HepG2 (cell line): Measurements from ENCODE around the gene FOXI3. TPM values are rescaled to one million over a fixed set of nuclear protein-coding genes. Genes with fewer than 3 reads are reported as not detected.

Source experiments
- ATAC-seq: fragments of 200-7000 bp; cut with Tn5 transposase; 3 replicates; pipeline ENCODE4 v1.9.1; 2020; ENCODE audit warnings: mild to moderate bottlenecking, moderate library complexity
- BruUV-seq: library from RNA; stranded (reverse); fragments of 400-500 nt; replicated peaks from 2 replicates; lab custom pipeline; 2021; lab: Mats Ljungman, UMichigan
- CTCF ChIA-PET: fragments of 300-600 bp; formaldehyde crosslinking; extraction: SDS; loops from one replicate; lab custom pipeline; 2021; ENCODE audit warnings: low total read pairs, inconsistent platforms, low intra/inter-chr PET ratio; lab: Yijun Ruan, JAX
- POLR2A ChIA-PET: fragments of 350-600 bp; sonication (Branson Sonifier 250); formaldehyde crosslinking; loops from one replicate; lab custom pipeline; 2020; ENCODE audit warnings: antibody characterized with exemption, inconsistent platforms; lab: Yijun Ruan, JAX
- DNase-seq: peaks from one replicate; pipeline ENCODE4 v3.0.0-alpha.2; 2015; ENCODE audit warnings: low spot score
- FAIRE-seq: peaks from 3 replicates; lab custom pipeline; 2011; peaks lifted over from hg19 to GRCh38; lab: Jason Lieb, UNC
- H2AFZ ChIP-seq: one replicate; pipeline ENCODE4 v1.6.1; 2011; ENCODE audit warnings: low read length, inconsistent platforms
- H3K27ac ChIP-seq: fragments of 300-600 bp; 3 replicates; pipeline ENCODE4 v1.8.0; 2011; ENCODE audit warnings: mixed run types, mild to moderate bottlenecking, mixed read lengths, low read length, inconsistent platforms; ENCODE audit not compliant: insufficient read depth; ENCODE audit errors: extremely low read length
- H3K27me3 ChIP-seq, 2 experiments: fragments of 200-600 bp in 1 of 2; 2 replicates in 1 of 2; 3 replicates in 1 of 2; pipeline versions ENCODE4 v1.6.0 to v1.8.0; 2011; ENCODE audit warnings: low read length in 2 of 2, mild to moderate bottlenecking in 2 of 2, moderate library complexity in 2 of 2, inconsistent platforms in 1 of 2; ENCODE audit not compliant: insufficient read depth in 2 of 2, control insufficient read depth in 1 of 2
- H3K36me3 ChIP-seq, 2 experiments: fragments of 200-600 bp in 1 of 2; replicated peaks in 1 of 2; 2 replicates in 1 of 2; 3 replicates in 1 of 2; pipeline versions ENCODE4 v1.5.1 to v1.8.0; 2011; ENCODE audit warnings: low read length in 2 of 2, inconsistent platforms in 1 of 2; ENCODE audit not compliant: insufficient read depth in 2 of 2, control insufficient read depth in 1 of 2
- H3K4me1 ChIP-seq: 2 replicates; pipeline ENCODE4 v1.5.1; 2012; ENCODE audit warnings: low read length, inconsistent platforms; ENCODE audit not compliant: insufficient read depth
- H3K4me2 ChIP-seq: 2 replicates; pipeline ENCODE4 v1.6.0; 2011; ENCODE audit warnings: low read depth, low read length, inconsistent platforms
- H3K4me3 ChIP-seq, 3 experiments: fragments of 200-600 bp in 1 of 3; sonication (generic), shearing (Covaris generic) in 1 of 3; replicated peaks in 1 of 3; 2 replicates each; pipeline ENCODE4 v1.5.1; 2011 to 2016; ENCODE audit warnings: low read length in 3 of 3, inconsistent platforms in 2 of 3, low read depth in 2 of 3, mild to moderate bottlenecking in 2 of 3, control low read depth in 1 of 3, mixed read lengths in 1 of 3; ENCODE audit not compliant: insufficient read depth in 1 of 3
- H3K79me2 ChIP-seq: one replicate; pipeline ENCODE4 v1.6.1; 2011; ENCODE audit warnings: low read length, inconsistent platforms; ENCODE audit not compliant: insufficient read depth
- H3K9ac ChIP-seq: 2 replicates; pipeline ENCODE4 v1.6.0; 2011; ENCODE audit warnings: mild to moderate bottlenecking, low read depth, low read length, inconsistent platforms; ENCODE audit not compliant: insufficient read depth
- H3K9me3 ChIP-seq: 2 replicates; pipeline ENCODE4 v1.5.1; 2012; ENCODE audit warnings: mild to moderate bottlenecking, low read length
- H4K20me1 ChIP-seq: 2 replicates; pipeline ENCODE4 v1.6.0; 2011; ENCODE audit warnings: inconsistent platforms, mild to moderate bottlenecking, low read length, moderate library complexity; ENCODE audit not compliant: insufficient read depth
- GABPA ChIP-seq, 2 experiments: IDR thresholded peaks; 2 replicates each; pipeline ENCODE4 v1.6.1; 2011 to 2016; ENCODE audit warnings: low read depth in 2 of 2, low read length in 1 of 2, missing biosample characterization in 1 of 2, missing genetic modification characterization in 1 of 2
- HOXA7 ChIP-seq: sonication (generic); formaldehyde crosslinking; IDR thresholded peaks from 2 replicates; pipeline ENCODE4 v1.8.1; 2022; ENCODE audit warnings: mild to moderate bottlenecking, missing genetic modification reagents, moderate library complexity
- MAFF ChIP-seq: IDR thresholded peaks from 2 replicates; pipeline ENCODE4 v1.6.1; 2011; ENCODE audit warnings: low read depth, low read length, improper control_type of control experiment
- NFIC ChIP-seq: IDR thresholded peaks from 2 replicates; pipeline ENCODE4 v1.6.1; 2012; ENCODE audit warnings: mild to moderate bottlenecking, low read length, inconsistent platforms
- ZMYM4 ChIP-seq: sonication (generic); formaldehyde crosslinking; IDR thresholded peaks from 2 replicates; pipeline ENCODE4 v1.8.1; 2023; ENCODE audit warnings: mild to moderate bottlenecking, missing genetic modification reagents
- ZNF256 ChIP-seq: sonication (generic); formaldehyde crosslinking; conservative IDR thresholded peaks from 2 replicates; pipeline ENCODE4 v1.4.0; 2020; ENCODE audit warnings: missing genetic modification reagents
- ZNF44 ChIP-seq: sonication (generic); formaldehyde crosslinking; IDR thresholded peaks from 2 replicates; pipeline ENCODE4 v1.5.1; 2020; ENCODE audit warnings: mild to moderate bottlenecking, missing genetic modification reagents
- ZNF781 ChIP-seq: sonication (generic); formaldehyde crosslinking; IDR thresholded peaks from 2 replicates; pipeline ENCODE4 v1.5.1; 2020; ENCODE audit warnings: borderline replicate concordance, mild to moderate bottlenecking, missing genetic modification reagents; ENCODE audit errors: not compliant biosample characterization
- WGBS: methylation state at CpG from one replicate; pipeline ENCODE4 v1.1.6; 2017; ENCODE audit warnings: low lambda C conversion rate; 5-methylcytosine and 5-hydroxymethylcytosine counted together
- in situ Hi-C: cut with HindIII; loops from 2 replicates; pipeline ENCODE4 v1.10.0; 2017; ENCODE audit warnings: low pct_unique_long_range_greater_than_20kb; ENCODE audit not compliant: extremely low pct_ligation_motif_present
- intact Hi-C: fragments of 100-400 bp; cut with micrococcal nuclease; formaldehyde crosslinking; loops from one replicate; pipeline ENCODE4 v1.10.0; 2022; ENCODE audit not compliant: unreplicated experiment
- polyA plus RNA-seq, 8 experiments: library from polyadenylated mRNA; depleted of rRNA in 3 of 8; stranded (reverse) in 7 of 8; unstranded in 1 of 8; fragments of >200 nt; fragmentation: Illumina TruSeq in 4 of 8; extraction: Trizol in 4 of 8; gene quantifications; 2 replicates each; pipeline versions ENCODE4 v1.2.1 to v1.2.3, GENCODE V29; 2011 to 2016; ENCODE audit warnings: low read depth in 4 of 8, missing spikeins in 1 of 8, mixed read lengths in 1 of 8; ENCODE audit not compliant: insufficient read depth in 1 of 8
- total RNA-seq, 5 experiments: library from RNA; depleted of rRNA; stranded (reverse); fragments of >200 nt; fragmentation: Illumina TruSeq; extraction: Trizol; gene quantifications; 2 replicates each; pipeline ENCODE4 v1.2.3, GENCODE V29; 2016; ENCODE audit warnings: low read depth in 1 of 5
- TF ChIP-seq, protein P1 (sequence below): sonication (generic); formaldehyde crosslinking; IDR thresholded peaks from 2 replicates; pipeline ENCODE4 v1.5.0; 2020; ENCODE audit warnings: mild to moderate bottlenecking, missing genetic modification reagents, borderline replicate concordance
- TF ChIP-seq, protein P2 (sequence below): IDR thresholded peaks from 2 replicates; pipeline ENCODE4 v1.6.1; 2016; ENCODE audit warnings: low read depth, missing genetic modification reagents, missing compliant biosample characterization

FOXI3 gene
- total and polyA plus RNA-seq, 2 of the 13 experiments (the other 11 are each of a cell fraction or from before 2014, with no cell fraction given) = not detected

DNA sequence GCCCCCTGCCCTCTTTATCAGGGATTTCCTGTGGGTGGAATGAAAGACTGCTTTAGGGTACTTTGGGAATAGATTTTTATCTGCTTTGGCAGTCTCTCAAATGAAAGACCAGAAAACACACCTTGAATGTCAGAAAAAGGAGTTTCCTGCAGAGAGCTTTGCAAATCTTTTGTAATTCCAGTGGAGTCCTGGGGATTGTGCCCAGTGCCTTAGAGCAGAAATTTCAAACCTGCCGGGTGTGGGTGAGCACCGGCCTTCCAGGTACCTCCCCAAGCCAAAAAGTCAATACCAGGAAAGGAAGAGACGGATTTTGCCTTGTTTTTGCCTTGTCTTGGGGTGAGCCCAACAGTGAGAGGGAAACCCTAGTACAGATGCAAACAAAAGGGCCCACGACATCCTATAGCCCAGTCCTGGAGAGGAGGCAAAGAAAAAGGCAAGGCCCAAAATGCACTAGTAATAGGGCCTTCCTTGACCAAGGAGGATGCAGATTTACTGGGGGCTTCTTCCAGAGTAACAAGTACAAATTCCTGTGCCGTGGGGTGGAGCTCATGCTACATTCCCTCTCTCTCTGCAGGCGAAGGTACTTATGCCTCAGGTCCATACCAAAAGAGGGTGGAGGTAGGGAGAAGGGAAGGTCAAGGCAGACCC lies 36.4 kb downstream of the FOXI3 start:
- Histone ChIP-seq H4K20me1 (no peaks in the 10 kb centered on the region), H2AFZ (no peak overlapping the region), H3K9me3 (no peaks in the 10 kb centered on the region), H3K4me2 (no peak overlapping the region), H3K4me1 (no peaks in the 10 kb centered on the region), H3K27me3 (peaks cover 3 to 26% of the 10 kb centered on the region in 2 experiments; a peak in 3 of 5 replicates), H3K4me3 (no peak overlapping the region), H3K79me2 (no peaks in the 10 kb centered on the region), H3K36me3 (no peaks in the 10 kb centered on the region), H3K27ac (no peak overlapping the region), H3K9ac (no peak overlapping the region)
- FAIRE-seq (no peak), DNase-seq (no peak), ATAC-seq (no peak)
- 22% methylated on average over 6 of the region's 6 CpGs for WGBS
- CTCF ChIA-PET = no interaction called here
- no TSS peak for BruUV-seq
- in situ Hi-C loops (no loop called here), intact Hi-C loops (no loop called here)
- POLR2A ChIA-PET = no interaction called here
- no peak for TF ChIP-seq HOXA7
- TF ChIP-seq ZNF256 = no peak
- TF ChIP-seq, protein P1, sequence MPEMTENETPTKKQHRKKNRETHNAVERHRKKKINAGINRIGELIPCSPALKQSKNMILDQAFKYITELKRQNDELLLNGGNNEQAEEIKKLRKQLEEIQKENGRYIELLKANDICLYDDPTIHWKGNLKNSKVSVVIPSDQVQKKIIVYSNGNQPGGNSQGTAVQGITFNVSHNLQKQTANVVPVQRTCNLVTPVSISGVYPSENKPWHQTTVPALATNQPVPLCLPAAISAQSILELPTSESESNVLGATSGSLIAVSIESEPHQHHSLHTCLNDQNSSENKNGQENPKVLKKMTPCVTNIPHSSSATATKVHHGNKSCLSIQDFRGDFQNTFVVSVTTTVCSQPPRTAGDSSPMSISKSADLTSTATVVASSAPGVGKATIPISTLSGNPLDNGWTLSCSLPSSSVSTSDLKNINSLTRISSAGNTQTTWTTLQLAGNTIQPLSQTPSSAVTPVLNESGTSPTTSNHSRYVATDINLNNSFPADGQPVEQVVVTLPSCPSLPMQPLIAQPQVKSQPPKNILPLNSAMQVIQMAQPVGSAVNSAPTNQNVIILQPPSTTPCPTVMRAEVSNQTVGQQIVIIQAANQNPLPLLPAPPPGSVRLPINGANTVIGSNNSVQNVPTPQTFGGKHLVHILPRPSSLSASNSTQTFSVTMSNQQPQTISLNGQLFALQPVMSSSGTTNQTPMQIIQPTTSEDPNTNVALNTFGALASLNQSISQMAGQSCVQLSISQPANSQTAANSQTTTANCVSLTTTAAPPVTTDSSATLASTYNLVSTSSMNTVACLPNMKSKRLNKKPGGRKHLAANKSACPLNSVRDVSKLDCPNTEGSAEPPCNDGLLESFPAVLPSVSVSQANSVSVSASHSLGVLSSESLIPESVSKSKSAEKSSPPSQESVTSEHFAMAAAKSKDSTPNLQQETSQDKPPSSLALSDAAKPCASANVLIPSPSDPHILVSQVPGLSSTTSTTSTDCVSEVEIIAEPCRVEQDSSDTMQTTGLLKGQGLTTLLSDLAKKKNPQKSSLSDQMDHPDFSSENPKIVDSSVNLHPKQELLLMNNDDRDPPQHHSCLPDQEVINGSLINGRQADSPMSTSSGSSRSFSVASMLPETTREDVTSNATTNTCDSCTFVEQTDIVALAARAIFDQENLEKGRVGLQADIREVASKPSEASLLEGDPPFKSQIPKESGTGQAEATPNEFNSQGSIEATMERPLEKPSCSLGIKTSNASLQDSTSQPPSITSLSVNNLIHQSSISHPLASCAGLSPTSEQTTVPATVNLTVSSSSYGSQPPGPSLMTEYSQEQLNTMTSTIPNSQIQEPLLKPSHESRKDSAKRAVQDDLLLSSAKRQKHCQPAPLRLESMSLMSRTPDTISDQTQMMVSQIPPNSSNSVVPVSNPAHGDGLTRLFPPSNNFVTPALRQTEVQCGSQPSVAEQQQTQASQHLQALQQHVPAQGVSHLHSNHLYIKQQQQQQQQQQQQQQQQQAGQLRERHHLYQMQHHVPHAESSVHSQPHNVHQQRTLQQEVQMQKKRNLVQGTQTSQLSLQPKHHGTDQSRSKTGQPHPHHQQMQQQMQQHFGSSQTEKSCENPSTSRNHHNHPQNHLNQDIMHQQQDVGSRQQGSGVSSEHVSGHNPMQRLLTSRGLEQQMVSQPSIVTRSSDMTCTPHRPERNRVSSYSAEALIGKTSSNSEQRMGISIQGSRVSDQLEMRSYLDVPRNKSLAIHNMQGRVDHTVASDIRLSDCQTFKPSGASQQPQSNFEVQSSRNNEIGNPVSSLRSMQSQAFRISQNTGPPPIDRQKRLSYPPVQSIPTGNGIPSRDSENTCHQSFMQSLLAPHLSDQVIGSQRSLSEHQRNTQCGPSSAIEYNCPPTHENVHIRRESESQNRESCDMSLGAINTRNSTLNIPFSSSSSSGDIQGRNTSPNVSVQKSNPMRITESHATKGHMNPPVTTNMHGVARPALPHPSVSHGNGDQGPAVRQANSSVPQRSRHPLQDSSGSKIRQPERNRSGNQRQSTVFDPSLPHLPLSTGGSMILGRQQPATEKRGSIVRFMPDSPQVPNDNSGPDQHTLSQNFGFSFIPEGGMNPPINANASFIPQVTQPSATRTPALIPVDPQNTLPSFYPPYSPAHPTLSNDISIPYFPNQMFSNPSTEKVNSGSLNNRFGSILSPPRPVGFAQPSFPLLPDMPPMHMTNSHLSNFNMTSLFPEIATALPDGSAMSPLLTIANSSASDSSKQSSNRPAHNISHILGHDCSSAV (CRISPR knock-in tag) = no peak
- TF ChIP-seq, protein P2, sequence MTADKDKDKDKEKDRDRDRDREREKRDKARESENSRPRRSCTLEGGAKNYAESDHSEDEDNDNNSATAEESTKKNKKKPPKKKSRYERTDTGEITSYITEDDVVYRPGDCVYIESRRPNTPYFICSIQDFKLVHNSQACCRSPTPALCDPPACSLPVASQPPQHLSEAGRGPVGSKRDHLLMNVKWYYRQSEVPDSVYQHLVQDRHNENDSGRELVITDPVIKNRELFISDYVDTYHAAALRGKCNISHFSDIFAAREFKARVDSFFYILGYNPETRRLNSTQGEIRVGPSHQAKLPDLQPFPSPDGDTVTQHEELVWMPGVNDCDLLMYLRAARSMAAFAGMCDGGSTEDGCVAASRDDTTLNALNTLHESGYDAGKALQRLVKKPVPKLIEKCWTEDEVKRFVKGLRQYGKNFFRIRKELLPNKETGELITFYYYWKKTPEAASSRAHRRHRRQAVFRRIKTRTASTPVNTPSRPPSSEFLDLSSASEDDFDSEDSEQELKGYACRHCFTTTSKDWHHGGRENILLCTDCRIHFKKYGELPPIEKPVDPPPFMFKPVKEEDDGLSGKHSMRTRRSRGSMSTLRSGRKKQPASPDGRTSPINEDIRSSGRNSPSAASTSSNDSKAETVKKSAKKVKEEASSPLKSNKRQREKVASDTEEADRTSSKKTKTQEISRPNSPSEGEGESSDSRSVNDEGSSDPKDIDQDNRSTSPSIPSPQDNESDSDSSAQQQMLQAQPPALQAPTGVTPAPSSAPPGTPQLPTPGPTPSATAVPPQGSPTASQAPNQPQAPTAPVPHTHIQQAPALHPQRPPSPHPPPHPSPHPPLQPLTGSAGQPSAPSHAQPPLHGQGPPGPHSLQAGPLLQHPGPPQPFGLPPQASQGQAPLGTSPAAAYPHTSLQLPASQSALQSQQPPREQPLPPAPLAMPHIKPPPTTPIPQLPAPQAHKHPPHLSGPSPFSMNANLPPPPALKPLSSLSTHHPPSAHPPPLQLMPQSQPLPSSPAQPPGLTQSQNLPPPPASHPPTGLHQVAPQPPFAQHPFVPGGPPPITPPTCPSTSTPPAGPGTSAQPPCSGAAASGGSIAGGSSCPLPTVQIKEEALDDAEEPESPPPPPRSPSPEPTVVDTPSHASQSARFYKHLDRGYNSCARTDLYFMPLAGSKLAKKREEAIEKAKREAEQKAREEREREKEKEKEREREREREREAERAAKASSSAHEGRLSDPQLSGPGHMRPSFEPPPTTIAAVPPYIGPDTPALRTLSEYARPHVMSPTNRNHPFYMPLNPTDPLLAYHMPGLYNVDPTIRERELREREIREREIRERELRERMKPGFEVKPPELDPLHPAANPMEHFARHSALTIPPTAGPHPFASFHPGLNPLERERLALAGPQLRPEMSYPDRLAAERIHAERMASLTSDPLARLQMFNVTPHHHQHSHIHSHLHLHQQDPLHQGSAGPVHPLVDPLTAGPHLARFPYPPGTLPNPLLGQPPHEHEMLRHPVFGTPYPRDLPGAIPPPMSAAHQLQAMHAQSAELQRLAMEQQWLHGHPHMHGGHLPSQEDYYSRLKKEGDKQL (CRISPR knock-in tag) = no peak
- TF ChIP-seq NFIC = no peak
- no peak for TF ChIP-seq MAFF
- no peak for TF ChIP-seq ZNF781
- no peak for TF ChIP-seq GABPA (IDR thresholded peaks at IDR 0.05; ENCODE audit: low read depth, low read length)
- no peak for TF ChIP-seq GABPA (CRISPR knock-in tag; IDR thresholded peaks at IDR 0.05; ENCODE audit: low read depth)
- no peak for TF ChIP-seq ZMYM4
- no peak for TF ChIP-seq ZNF44 (CRISPR knock-in tag)
